Spleen (tissue), 11 donors: ENCODE results near the gene MFSD2A. TPM values are rescaled to one million over a fixed set of nuclear protein-coding genes. Genes with fewer than 3 reads are reported as not detected.
A peak's percentile ranks its signal among the peaks of the same experiment; 100 is the strongest.

Experiments
- DNase-seq: peaks from one replicate; pipeline ENCODE4 v3.0.0-alpha.2; 2020
- H3K27ac ChIP-seq, 8 donors: fragments of 200-600 bp; sonication (generic) in 7 of 8; 1 replicate in 4 of 8; 2 replicates in 4 of 8; pipeline versions ENCODE4 v1.5.0 to v1.8.0; 2016 to 2021; ENCODE audit warnings: inconsistent platforms in 4 of 8, mild to moderate bottlenecking in 4 of 8, moderate library complexity in 1 of 8
- H3K27me3 ChIP-seq, 7 donors: fragments of 200-600 bp; sonication (generic) in 6 of 7; replicated peaks in 1 of 7; 1 replicate in 4 of 7; 2 replicates in 3 of 7; pipeline versions ENCODE4 v1.5.0 to v1.8.0; 2016 to 2021; ENCODE audit warnings: inconsistent platforms in 3 of 7, mild to moderate bottlenecking in 1 of 7
- H3K36me3 ChIP-seq, 6 donors: fragments of 200-600 bp; sonication (generic) in 5 of 6; 1 replicate in 4 of 6; 2 replicates in 2 of 6; pipeline versions ENCODE4 v1.5.0 to v1.8.0; 2016 to 2021; ENCODE audit warnings: inconsistent platforms in 2 of 6
- H3K4me1 ChIP-seq, 6 donors: fragments of 200-600 bp; sonication (generic) in 5 of 6; 1 replicate in 3 of 6; 2 replicates in 3 of 6; pipeline versions ENCODE4 v1.5.0 to v1.8.0; 2016 to 2021; ENCODE audit warnings: inconsistent platforms in 3 of 6
- H3K4me3 ChIP-seq, 8 donors: fragments of 200-600 bp; sonication (generic) in 7 of 8; 1 replicate in 4 of 8; 2 replicates in 4 of 8; pipeline versions ENCODE4 v1.5.0 to v1.8.0; 2016 to 2021; ENCODE audit warnings: inconsistent platforms in 4 of 8, mild to moderate bottlenecking in 4 of 8, moderate library complexity in 2 of 8
- H3K9me3 ChIP-seq, 8 donors: fragments of 200-600 bp; sonication (generic) in 7 of 8; 1 replicate in 4 of 8; 2 replicates in 4 of 8; pipeline versions ENCODE4 v1.5.0 to v1.8.0; 2016 to 2021; ENCODE audit warnings: inconsistent platforms in 4 of 8
- CTCF ChIP-seq, 11 experiments: fragments of 200-600 bp in 7 of 11; fragments of 450-650 bp in 4 of 11; sonication (generic) in 4 of 11; IDR thresholded peaks in 8 of 11; conservative IDR thresholded peaks in 3 of 11; 1 replicate in 7 of 11; 2 replicates in 4 of 11; pipeline versions ENCODE4 v1.4.0 to v1.8.0; 2016 to 2021; ENCODE audit warnings: antibody characterized with exemption in 11 of 11, inconsistent platforms in 4 of 11, mild to moderate bottlenecking in 1 of 11
- POLR2A ChIP-seq, 3 donors: fragments of 450-650 bp; IDR thresholded peaks; one replicate each; pipeline ENCODE4 v1.5.1; 2017; ENCODE audit warnings: antibody characterized with exemption in 3 of 3, mild to moderate bottlenecking in 1 of 3
- POLR2AphosphoS5 ChIP-seq, 3 donors: sonication (generic); formaldehyde crosslinking; IDR thresholded peaks; one replicate each; pipeline ENCODE4 v1.5.1; 2017; ENCODE audit warnings: antibody characterized with exemption in 3 of 3
- WGBS, 5 donors: extraction: QIAGEN DNeasy Blood & Tissue Kit in 3 of 5; methylation state at CpG; one replicate each; pipeline versions ENCODE4 v1.1.5 to v1.1.7; 2013 to 2018; 5-methylcytosine and 5-hydroxymethylcytosine counted together
- intact Hi-C: fragments of 100-400 bp; cut with DNase I; formaldehyde crosslinking; loops from one replicate; pipeline ENCODE4 v1.15.0; 2023; ENCODE audit warnings: low total_unique reads
- polyA plus RNA-seq, 3 donors: library from polyadenylated mRNA; stranded (reverse); fragments of 200-250 nt; gene quantifications; one replicate each; pipeline ENCODE4 v1.2.1, GENCODE V29; 2013
- total RNA-seq, 7 donors: library from RNA; depleted of rRNA in 3 of 7; stranded (reverse); fragments of >200 nt in 3 of 7; fragmentation: NEBNext Ultra II Directional in 4 of 7; extraction: Animal tissue kit (Norgen Biotek cat#: 25700) in 4 of 7; gene quantifications; one replicate each; pipeline versions ENCODE4 v1.1.0 to v1.2.1, GENCODE V29; 2016 to 2021
- donor health status: healthy with polysubstance abuse.
- donor health status: DM: no; HTN: no; CAD: no; lungs with moderate emphysema.
- donor health status: DM: no; HTN: no; CAD: no.
- donor health status: Bipolar disorder and iron deficiency.
- donor health status: healthy.
- donor health status: DM: no; HTN: no; CAD: no.
- donor health status: DM: yes; HTN: yes; CAD: no.

The MFSD2A gene
- total and polyA plus RNA-seq, 10 donors = 0.88 to 7.1 (median 3.8) TPM

GRCh38 chr1:39952359-39953110 is 2.4 kb upstream of the MFSD2A start:
- DNase-seq = no peak
- TF ChIP-seq CTCF (IDR thresholded peaks at IDR 0.05 in 8 of 11, conservative IDR thresholded peaks at IDR 0.05 in 3 of 11) (no peak), POLR2AphosphoS5 (IDR thresholded peaks at IDR 0.05) (no peak), POLR2A (IDR thresholded peaks at IDR 0.05) (no peak)
- H3K4me3 ChIP-seq = no peak overlapping the region
- H3K9me3 ChIP-seq = no peaks in the 10 kb centered on the region
- H3K36me3 ChIP-seq = no peaks in the 10 kb centered on the region
- WGBS, 5 donors = 87 to 91% (median 91%) methylated on average over 8 of the region's 8 CpGs
- H3K27ac ChIP-seq = no peak overlapping the region
- intact Hi-C loops = no loop called here
- peaks cover 0 to 31% (median 0%) of the 10 kb centered on the region in 7 donors for H3K27me3 ChIP-seq
- H3K4me1 ChIP-seq = peaks cover 8 to 35% (median 22%) of the 10 kb centered on the region in 6 donors

GRCh38 chr1:39954324-39954869 is 548 bp upstream of the MFSD2A start:
- intact Hi-C loops = no loop called here
- Histone ChIP-seq H3K27ac (peak overlapping the region in 3 of 8 donors; percentile 22 to 70 (median 45)), H3K9me3 (no peaks in the 10 kb centered on the region), H3K4me3 (peak overlapping the region; percentile 44 to 80 (median 62)), H3K36me3 (no peaks in the 10 kb centered on the region), H3K27me3 (peaks cover 0 to 31% (median 0%) of the 10 kb centered on the region in 7 donors), H3K4me1 (peaks cover 8 to 52% (median 27%) of the 10 kb centered on the region in 6 donors)
- 41 to 59% (median 44%) methylated on average over 15 to 17 of the region's 17 CpGs for WGBS, 5 donors
- DNase-seq = no peak
- TF ChIP-seq CTCF (IDR thresholded peaks at IDR 0.05 in 8 of 11, conservative IDR thresholded peaks at IDR 0.05 in 3 of 11) (no peak), POLR2A (IDR thresholded peaks at IDR 0.05) (no peak), POLR2AphosphoS5 (IDR thresholded peaks at IDR 0.05) (no peak)

GRCh38 chr1:39955547-39956539 is 898 bp downstream of the MFSD2A start:
- intact Hi-C loops = no loop called here
- TF ChIP-seq POLR2A (IDR thresholded peaks at IDR 0.05) (no peak), POLR2AphosphoS5 (IDR thresholded peaks at IDR 0.05) (no peak), CTCF (IDR thresholded peaks at IDR 0.05 in 8 of 11, conservative IDR thresholded peaks at IDR 0.05 in 3 of 11) (no peak)
- no peak for DNase-seq
- Histone ChIP-seq H3K36me3 (no peaks in the 10 kb centered on the region), H3K27ac (peak overlapping the region in 4 of 8 donors; percentile 22 to 70 (median 50)), H3K4me3 (peak overlapping the region; percentile 44 to 80 (median 62)), H3K4me1 (peaks cover 8 to 66% (median 36%) of the 10 kb centered on the region in 6 donors), H3K9me3 (no peaks in the 10 kb centered on the region), H3K27me3 (peaks cover 0 to 31% (median 0%) of the 10 kb centered on the region in 7 donors)
- WGBS, 5 donors = 12 to 24% (median 20%) methylated on average over 32 to 36 of the region's 36 CpGs
